Stimulated activated CD8-positive, alpha-beta memory T cell treated with anti-CD3 and anti-CD28 coated beads, Interleukin-4, amount 100 ng/mL, for 1 hour (primary cell): ENCODE data around the gene THOP1.

ENCODE experiments used
- DNase-seq, 2 donors: peaks; one replicate each; pipeline ENCODE4 v3.0.0-alpha.2; 2020; ENCODE audit warnings: low read depth in 2 of 2, low spot score in 1 of 2

Gene THOP1

GRCh38 chr19:2850256-2850925, 65.1 kb downstream of the THOP1 start:
- no peak for DNase-seq

DNA sequence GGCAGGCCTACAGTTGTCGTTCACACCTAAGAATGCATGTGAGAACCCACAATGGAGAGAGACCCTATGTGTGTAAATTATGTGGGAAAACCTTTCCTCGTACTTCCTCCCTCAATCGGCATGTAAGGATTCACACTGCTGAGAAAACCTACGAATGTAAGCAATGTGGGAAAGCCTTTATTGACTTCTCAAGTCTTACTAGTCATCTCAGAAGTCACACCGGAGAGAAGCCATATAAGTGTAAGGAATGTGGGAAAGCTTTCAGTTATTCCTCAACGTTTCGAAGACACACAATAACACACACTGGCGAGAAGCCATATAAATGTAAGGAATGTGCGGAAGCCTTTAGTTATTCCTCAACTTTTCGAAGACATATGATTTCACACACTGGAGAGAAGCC, 67.3 kb downstream of the THOP1 start:
- no peak for DNase-seq

GRCh38 chr19:2853015-2853606, 67.8 kb downstream of the THOP1 start:
- DNase-seq, result no peak

DNA sequence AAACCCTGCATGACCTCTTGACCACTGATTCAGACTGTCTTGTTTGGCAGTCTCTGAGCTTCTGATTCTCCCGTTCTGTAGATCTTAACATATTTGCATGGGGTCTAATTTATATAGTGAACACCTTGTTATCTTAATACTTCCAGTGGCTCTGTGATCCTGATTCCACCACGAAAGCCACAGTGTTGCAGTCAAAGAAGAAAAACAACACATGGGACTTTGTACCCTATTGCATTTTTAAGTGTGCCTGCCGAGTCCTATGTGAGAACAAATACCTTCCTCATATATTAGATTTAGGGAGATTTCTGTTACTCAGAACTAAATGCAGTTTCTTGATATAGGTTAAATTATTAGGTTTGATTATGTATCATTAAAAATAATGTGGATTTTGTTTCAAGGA, 69.5 kb downstream of the THOP1 start:
- no peak for DNase-seq

DNA sequence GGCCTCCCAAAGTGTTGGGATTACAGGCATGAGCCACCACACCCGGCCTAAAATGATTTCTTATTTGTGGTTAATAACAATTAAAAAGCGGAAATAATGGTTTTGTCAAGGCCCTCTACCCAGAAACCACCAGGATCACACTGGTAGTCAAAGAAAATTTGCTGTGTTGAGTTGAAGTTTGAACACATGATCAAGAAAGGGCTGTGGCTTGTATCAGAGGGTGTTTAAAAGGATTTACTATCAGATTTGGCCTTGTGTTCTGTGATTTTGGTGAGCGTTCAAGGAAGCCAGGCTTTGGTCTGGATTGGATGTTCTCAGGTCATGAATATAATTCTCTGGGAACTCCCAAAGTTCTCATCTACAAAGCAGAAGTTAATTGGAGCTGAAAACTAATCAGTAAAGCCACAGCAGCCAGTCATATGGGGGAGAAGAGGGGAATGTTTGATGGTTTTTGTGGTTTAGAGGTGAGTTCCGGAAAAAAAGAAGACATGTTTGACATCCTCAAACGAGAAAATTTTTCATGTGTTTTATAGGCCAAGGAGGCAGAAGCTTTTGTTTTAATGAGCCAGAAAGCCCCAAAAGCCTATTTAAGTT, 71.3 kb downstream of the THOP1 start:
- DNase-seq, result no peak

DNA sequence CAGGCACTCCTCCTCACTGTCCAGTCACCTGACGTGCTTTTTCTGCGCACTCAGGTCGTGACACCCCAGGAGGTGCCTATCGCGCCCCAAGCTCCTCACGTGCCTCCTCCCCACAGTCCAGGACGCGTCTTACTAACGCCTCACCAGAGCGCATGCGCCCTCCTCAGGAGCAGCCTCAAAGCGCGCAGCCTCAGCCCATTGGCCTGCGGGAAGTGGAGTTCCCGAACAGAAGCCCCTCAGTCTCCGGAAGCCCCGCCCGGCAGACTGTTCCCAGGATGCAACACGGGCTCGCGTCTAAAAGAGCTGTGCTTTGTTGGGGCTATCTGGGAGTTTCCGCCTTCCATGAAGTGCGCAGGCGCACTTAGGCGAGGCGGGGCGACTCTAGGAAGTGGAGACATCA, 73.6 kb downstream of the THOP1 start:
- no peak for DNase-seq

DNA sequence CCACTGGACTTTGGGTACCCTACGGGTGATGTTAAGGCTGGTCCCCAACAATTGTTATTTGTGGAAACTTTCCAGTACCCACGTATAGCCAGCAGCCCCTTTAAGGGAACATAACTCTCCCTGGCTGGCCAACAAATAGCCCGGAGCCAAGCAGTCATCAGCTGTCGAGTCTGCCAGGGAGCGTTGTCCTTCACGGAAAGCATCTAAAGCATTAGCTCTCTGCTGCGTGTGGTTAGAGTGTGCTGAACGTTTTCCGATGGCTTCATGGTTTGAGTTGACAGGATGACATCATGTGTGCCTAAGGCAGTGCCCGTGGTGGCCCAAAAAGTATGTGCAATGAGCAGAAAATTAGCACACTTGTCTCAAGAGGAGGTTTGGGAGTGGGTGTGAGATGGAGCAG, 78.5 kb downstream of the THOP1 start:
- DNase-seq, result no peak
